Caco-2 (cell line): ENCODE data around the gene FAM209A. TPM values are rescaled to one million over a fixed set of nuclear protein-coding genes. Genes with fewer than 3 reads are reported as not detected.
A peak's percentile ranks its signal among the peaks of the same experiment; 100 is the strongest.

Source experiments
- BruUV-seq: library from RNA; stranded (reverse); fragments of 400-500 nt; replicated peaks from 2 replicates; lab custom pipeline; 2021; lab: Mats Ljungman, UMichigan
- CTCF ChIA-PET: fragments of 300-600 bp; sonication (Branson Sonifier 250); formaldehyde crosslinking; loops from one replicate; lab custom pipeline; 2022; ENCODE audit warnings: antibody characterized with exemption; lab: Charles Lee
- POLR2A ChIA-PET: fragments of 300-600 bp; sonication (Branson Sonifier 250); formaldehyde crosslinking; loops from one replicate; lab custom pipeline; 2022; ENCODE audit warnings: antibody characterized with exemption; lab: Charles Lee
- DNase-seq, 2 experiments: peaks; one replicate each; pipeline versions ENCODE4 v3.0.0 to v3.0.0-alpha.2; 2020 to 2022
- H3K27me3 ChIP-seq: replicated peaks from 2 replicates; pipeline ENCODE4 v1.6.0; 2011; ENCODE audit warnings: low read length; ENCODE audit not compliant: control insufficient read depth, insufficient read depth
- H3K36me3 ChIP-seq: 2 replicates; pipeline ENCODE4 v1.5.1; 2011; ENCODE audit warnings: low read length; ENCODE audit not compliant: control insufficient read depth, insufficient read depth
- H3K4me1 ChIP-seq: fragments of 250-450 bp; sonication (Bioruptor Pico); 2 replicates; pipeline ENCODE4 v1.5.1; 2020; ENCODE audit warnings: mild to moderate bottlenecking
- H3K4me3 ChIP-seq: 2 replicates; pipeline ENCODE4 v1.5.1; 2011; ENCODE audit warnings: low read depth, mild to moderate bottlenecking, control low read depth, low read length
- H3K9me3 ChIP-seq: fragments of 250-450 bp; sonication (Bioruptor Pico); 2 replicates; pipeline ENCODE4 v1.5.1; 2020; ENCODE audit warnings: mild to moderate bottlenecking, moderate library complexity
- H3K27ac Mint-ChIP-seq: one replicate; pipeline ENCODE4 v1.8.0; 2022; ENCODE audit warnings: mixed read lengths; ENCODE audit not compliant: unreplicated experiment
- H3K27me3 Mint-ChIP-seq: one replicate; pipeline ENCODE4 v1.8.0; 2022; ENCODE audit warnings: mixed read lengths; ENCODE audit not compliant: insufficient read depth, unreplicated experiment
- H3K36me3 Mint-ChIP-seq: one replicate; pipeline ENCODE4 v1.8.0; 2022; ENCODE audit warnings: mild to moderate bottlenecking, mixed read lengths; ENCODE audit not compliant: insufficient read depth, unreplicated experiment
- H3K4me1 Mint-ChIP-seq: one replicate; pipeline ENCODE4 v1.8.0; 2022; ENCODE audit warnings: low read depth, mixed read lengths; ENCODE audit not compliant: unreplicated experiment
- H3K4me3 Mint-ChIP-seq: one replicate; pipeline ENCODE4 v1.8.0; 2022; ENCODE audit warnings: mild to moderate bottlenecking, moderate library complexity, mixed read lengths; ENCODE audit not compliant: unreplicated experiment
- H3K9me3 Mint-ChIP-seq: one replicate; pipeline ENCODE4 v1.8.0; 2022; ENCODE audit warnings: mixed read lengths; ENCODE audit not compliant: unreplicated experiment
- CTCF ChIP-seq, 2 experiments: fragments of 200-600 bp in 1 of 2; IDR thresholded peaks; 1 replicate in 1 of 2; 2 replicates in 1 of 2; pipeline versions ENCODE4 v1.5.1 to v1.8.0; 2011 to 2022; ENCODE audit warnings: antibody characterized with exemption in 1 of 2, control low read depth in 1 of 2, inconsistent platforms in 1 of 2, low read depth in 1 of 2, low read length in 1 of 2, mild to moderate bottlenecking in 1 of 2, moderate library complexity in 1 of 2; ENCODE audit not compliant: insufficient read depth in 1 of 2, severe bottlenecking in 1 of 2, unreplicated experiment in 1 of 2
- intact Hi-C: fragments of 100-400 bp; cut with micrococcal nuclease; formaldehyde crosslinking; loops from one replicate; pipeline ENCODE4 v1.10.0; 2022; ENCODE audit not compliant: unreplicated experiment
- total RNA-seq: library from RNA; stranded (reverse); gene quantifications from 2 replicates; pipeline ENCODE4 v1.2.3, GENCODE V29; 2022

Gene FAM209A
- total RNA-seq, 1 experiment from 2014 or later: 0.57 TPM

- no peaks in the 10 kb centered on the region for H3K9me3 ChIP-seq
- no peaks in the 10 kb centered on the region for H3K27me3 ChIP-seq
- no peaks in the 10 kb centered on the region for H3K9me3 Mint-ChIP-seq
- H3K4me3 Mint-ChIP-seq: no peak overlapping the region
- POLR2A ChIA-PET: no interaction called here
- intact Hi-C loops: no loop called here
- no peaks in the 10 kb centered on the region for H3K4me1 ChIP-seq
- DNase-seq: peak in 1 of 2 experiments; percentile 46
- TF ChIP-seq CTCF (IDR thresholded peaks at IDR 0.05; ENCODE audit: insufficient read depth in 1 of 2, low read depth in 1 of 2, low read length in 1 of 2, severe bottlenecking in 1 of 2, unreplicated experiment in 1 of 2): peak; percentile 61 to 86
- CTCF ChIA-PET: interaction anchor here (0.6 kb wide), 1 partner anchor 269 kb away, joined by 3 read pairs; no protein-coding TSS in a partner anchor
- H3K36me3 Mint-ChIP-seq: peaks cover 32% of the 10 kb centered on the region
- H3K4me1 Mint-ChIP-seq: no peaks in the 10 kb centered on the region
- no peaks in the 10 kb centered on the region for H3K27me3 Mint-ChIP-seq
- no peaks in the 10 kb centered on the region for H3K36me3 ChIP-seq
- no TSS peak for BruUV-seq
- no peak overlapping the region for H3K4me3 ChIP-seq
- no peak overlapping the region for H3K27ac Mint-ChIP-seq
Measured at GRCh38 chr20:56504373-56505005, 20.1 kb upstream of the FAM209A start.

GRCh38 chr20:56506103-56506502, 18.4 kb upstream of the FAM209A start:
- TF ChIP-seq CTCF (IDR thresholded peaks at IDR 0.05; ENCODE audit: insufficient read depth in 1 of 2, low read depth in 1 of 2, low read length in 1 of 2, severe bottlenecking in 1 of 2, unreplicated experiment in 1 of 2): no peak
- H3K9me3 Mint-ChIP-seq: no peaks in the 10 kb centered on the region
- CTCF ChIA-PET: no interaction called here

GRCh38 chr20:56511926-56512325, 12.6 kb upstream of the FAM209A start:
- Histone ChIP-seq H3K4me1 (no peaks in the 10 kb centered on the region), H3K27me3 (no peaks in the 10 kb centered on the region), H3K36me3 (peaks cover 2% of the 10 kb centered on the region; the same call in 1 of the 2 replicates), H3K9me3 (no peaks in the 10 kb centered on the region), H3K4me3 (no peak overlapping the region)
- ChIA-PET POLR2A (no interaction called here), CTCF (interaction anchor here (0.6 to 0.7 kb wide), 2 partner anchors 66 to 80 kb away, joined by 3 read pairs; no protein-coding TSS in a partner anchor)
- TF ChIP-seq CTCF (IDR thresholded peaks at IDR 0.05; ENCODE audit: insufficient read depth in 1 of 2, low read depth in 1 of 2, low read length in 1 of 2, severe bottlenecking in 1 of 2, unreplicated experiment in 1 of 2): no peak
- Mint-ChIP-seq H3K27ac (no peak overlapping the region), H3K4me3 (no peak overlapping the region), H3K36me3 (peaks cover 57% of the 10 kb centered on the region), H3K9me3 (no peaks in the 10 kb centered on the region), H3K27me3 (no peaks in the 10 kb centered on the region), H3K4me1 (no peaks in the 10 kb centered on the region)
- no peak for DNase-seq
- intact Hi-C loops: no loop called here
- no TSS peak for BruUV-seq

More at GRCh38 chr20:56506103-56506502, 18.4 kb upstream of the FAM209A start:
- H3K4me3 Mint-ChIP-seq: no peak overlapping the region
- Histone ChIP-seq H3K4me1 (no peaks in the 10 kb centered on the region), H3K9me3 (no peaks in the 10 kb centered on the region), H3K27me3 (no peaks in the 10 kb centered on the region), H3K36me3 (no peaks in the 10 kb centered on the region), H3K4me3 (no peak overlapping the region)
- POLR2A ChIA-PET: no interaction called here
- no peak overlapping the region for H3K27ac Mint-ChIP-seq
- intact Hi-C loops: no loop called here
- H3K4me1 Mint-ChIP-seq: no peaks in the 10 kb centered on the region
- no peak for DNase-seq
- no TSS peak for BruUV-seq
- H3K27me3 Mint-ChIP-seq: no peaks in the 10 kb centered on the region
- H3K36me3 Mint-ChIP-seq: peaks cover 25% of the 10 kb centered on the region
